Gastroesophageal sphincter (tissue), 3 donors: Measurements from ENCODE around the gene RRP1B.

Experiments used
- POLR2AphosphoS5 ChIP-seq: sonication (generic); formaldehyde crosslinking; IDR thresholded peaks from one replicate; pipeline ENCODE4 v1.6.1; 2017; ENCODE audit warnings: antibody characterized with exemption
- TF ChIP-seq, protein P1 (sequence below), 4 experiments: fragments of 200-600 bp in 2 of 4; fragments of 450-650 bp in 2 of 4; sonication (generic) in 1 of 4; IDR thresholded peaks; one replicate each; pipeline ENCODE4 v1.5.1; 2017 to 2019; ENCODE audit warnings: antibody characterized with exemption in 4 of 4, mild to moderate bottlenecking in 2 of 4, moderate library complexity in 2 of 4

DNA sequence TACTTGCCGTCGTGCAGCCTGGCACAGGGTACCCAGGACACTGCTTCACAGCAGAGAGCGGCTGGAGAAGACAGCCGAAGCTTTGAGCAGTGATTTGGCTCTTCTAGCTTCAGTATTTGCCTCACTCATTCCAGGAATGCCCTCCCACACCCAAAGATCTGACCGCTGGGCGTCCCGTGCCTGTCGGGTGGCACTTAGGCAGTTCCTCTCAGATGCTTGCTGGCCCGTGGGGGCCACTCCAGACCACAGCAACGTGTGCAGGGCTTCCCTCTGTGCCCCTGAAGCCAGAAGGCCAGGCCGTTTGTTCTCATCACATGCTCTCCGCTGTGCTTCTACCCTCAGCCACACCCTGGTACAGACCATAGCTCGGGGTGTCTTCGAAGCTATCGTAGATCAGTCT, 17.0 kb downstream of the RRP1B start:
- no peak for TF ChIP-seq POLR2AphosphoS5
- TF ChIP-seq, protein P1, sequence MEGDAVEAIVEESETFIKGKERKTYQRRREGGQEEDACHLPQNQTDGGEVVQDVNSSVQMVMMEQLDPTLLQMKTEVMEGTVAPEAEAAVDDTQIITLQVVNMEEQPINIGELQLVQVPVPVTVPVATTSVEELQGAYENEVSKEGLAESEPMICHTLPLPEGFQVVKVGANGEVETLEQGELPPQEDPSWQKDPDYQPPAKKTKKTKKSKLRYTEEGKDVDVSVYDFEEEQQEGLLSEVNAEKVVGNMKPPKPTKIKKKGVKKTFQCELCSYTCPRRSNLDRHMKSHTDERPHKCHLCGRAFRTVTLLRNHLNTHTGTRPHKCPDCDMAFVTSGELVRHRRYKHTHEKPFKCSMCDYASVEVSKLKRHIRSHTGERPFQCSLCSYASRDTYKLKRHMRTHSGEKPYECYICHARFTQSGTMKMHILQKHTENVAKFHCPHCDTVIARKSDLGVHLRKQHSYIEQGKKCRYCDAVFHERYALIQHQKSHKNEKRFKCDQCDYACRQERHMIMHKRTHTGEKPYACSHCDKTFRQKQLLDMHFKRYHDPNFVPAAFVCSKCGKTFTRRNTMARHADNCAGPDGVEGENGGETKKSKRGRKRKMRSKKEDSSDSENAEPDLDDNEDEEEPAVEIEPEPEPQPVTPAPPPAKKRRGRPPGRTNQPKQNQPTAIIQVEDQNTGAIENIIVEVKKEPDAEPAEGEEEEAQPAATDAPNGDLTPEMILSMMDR (IDR thresholded peaks at IDR 0.05) = no peak
